NCI-H1417 (cell line): ENCODE data around the gene GALNT12.

Source experiments
- DNase-seq, 3 experiments: peaks; one replicate each; lab custom pipeline; 2025; lab: John Stamatoyannopoulos, UW

The GALNT12 gene

DNA sequence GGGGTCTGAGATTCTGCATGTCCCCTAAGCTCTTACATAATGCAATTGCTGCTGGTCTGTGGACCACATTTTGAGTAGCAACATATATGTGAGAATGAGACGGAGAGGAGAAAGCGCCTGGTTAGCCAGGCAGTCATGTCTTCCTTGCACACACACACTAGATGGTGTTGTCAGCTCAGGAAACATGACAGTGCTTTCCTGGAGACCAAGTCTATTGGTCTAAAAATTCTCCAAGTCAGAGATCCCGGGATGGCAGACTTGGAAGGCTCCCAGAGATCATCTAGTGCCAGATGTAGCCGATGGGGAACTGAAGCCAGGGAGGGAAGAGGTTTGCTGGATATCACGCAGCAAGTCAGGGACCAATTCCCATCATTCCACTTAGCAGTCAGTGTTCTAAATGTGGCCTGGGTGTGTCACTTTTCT, 53.4 kb downstream of the GALNT12 start:
- peak in 1 of 3 experiments; percentile 51 for DNase-seq

DNA sequence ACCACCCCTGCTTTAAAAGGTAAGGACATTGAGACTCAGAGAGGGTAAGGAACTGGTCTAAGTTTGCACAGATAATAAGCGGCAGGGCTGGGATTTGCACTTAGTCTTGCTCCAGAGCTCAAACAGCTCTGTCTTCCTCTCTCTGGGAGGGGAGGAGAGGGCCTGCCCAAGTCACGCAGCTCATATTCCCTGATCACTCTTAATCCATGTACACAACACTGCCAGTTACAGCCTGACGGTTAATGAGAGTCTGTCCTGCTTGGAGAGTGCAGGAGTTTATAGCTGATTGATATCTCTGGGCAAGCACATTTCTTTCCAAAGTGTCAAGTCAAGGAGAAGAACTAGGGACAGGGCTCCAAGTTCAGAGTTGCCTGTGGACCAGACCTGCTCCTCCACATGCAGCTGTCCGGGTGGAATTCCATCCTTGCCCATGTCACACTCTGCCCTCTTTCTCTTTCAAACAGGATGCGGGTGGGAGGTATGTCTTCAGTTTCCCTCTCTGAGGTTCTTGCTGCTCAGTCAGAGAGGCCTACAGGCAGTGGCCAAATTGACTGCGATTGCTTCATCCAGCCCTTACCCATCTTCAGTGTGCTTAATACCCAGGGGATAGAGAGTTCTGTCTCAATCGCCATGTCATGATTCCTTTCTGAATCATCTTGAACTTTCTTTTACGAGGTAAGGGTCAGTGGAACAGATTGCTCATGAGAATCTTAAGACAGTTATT, 54.5 kb downstream of the GALNT12 start:
- DNase-seq: no peak

- no peak for DNase-seq
Observed at GRCh38 chr9:98862936-98863335, 55.5 kb downstream of the GALNT12 start.

GRCh38 chr9:98864281-98865174, 57.1 kb downstream of the GALNT12 start:
- DNase-seq: no peak

- DNase-seq: no peak
Observed at GRCh38 chr9:98865284-98865875, 57.9 kb downstream of the GALNT12 start.

DNA sequence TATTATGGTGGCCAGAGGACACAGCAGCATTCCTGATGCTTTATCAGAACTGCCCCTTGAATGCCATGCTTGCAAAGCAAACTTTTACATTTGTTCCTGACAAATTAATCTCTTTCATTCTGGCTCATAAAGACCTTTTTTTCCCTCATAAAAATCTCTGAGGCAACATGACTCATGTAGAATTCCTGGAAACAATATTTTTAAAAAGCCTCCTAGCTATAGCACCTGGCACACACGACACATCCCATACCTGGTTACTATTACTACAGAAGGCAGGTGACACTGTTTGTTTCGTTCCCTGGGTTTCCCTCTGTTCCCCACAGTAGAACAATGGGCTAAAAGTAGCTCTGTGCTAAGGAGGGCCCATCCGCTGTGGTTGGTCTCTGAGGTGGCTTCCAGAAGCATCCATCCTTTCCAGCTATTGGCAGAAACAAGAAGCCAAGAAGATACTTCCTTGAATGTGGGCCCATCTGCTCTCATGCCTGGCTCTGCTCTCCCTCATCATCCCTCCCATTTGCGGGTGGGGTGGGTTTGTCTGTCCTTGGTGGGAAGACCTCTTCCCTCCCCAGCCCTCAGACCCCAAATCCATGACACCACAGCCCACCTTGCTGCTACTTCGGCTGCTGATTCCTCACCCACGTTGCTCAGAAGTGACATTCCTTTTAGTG, 59.1 kb downstream of the GALNT12 start:
- no peak for DNase-seq

GRCh38 chr9:98867103-98867428, 59.6 kb downstream of the GALNT12 start:
- no peak for DNase-seq

DNA sequence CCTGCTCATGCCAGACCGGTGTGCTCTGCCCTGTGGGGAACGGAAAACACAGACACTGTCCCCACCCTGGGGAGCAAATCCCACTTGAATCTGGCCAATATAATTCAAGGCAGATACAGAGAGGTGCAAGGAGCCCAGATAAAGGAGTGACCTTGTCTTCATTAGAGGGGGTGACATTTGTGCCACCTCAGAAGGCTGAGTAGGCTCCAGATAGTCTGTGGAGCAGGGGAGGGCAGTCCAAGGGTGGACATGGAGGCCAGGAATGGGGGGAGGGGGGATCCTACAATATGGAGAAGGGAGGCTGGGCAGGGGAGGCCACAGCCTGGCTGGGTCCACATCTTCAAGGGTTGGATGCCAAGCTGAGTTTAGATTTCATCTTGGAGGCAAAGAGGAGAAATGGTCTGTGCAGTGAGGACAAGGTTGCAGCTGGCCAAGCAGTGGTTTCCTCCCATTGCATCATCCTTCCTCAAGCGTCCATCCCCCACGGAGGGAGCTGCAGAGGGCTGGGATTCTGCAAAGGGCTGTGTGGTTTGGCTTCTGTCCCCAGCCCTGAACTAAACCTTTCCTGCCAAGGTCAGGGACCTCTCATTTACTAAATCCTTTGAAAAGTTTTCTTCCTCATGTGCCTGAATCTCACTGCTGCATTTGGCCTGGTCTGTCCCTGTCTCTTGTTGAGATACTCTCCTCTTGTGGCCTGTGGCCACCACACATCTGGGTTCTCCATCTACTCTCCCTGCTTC, 60.1 kb downstream of the GALNT12 start:
- DNase-seq: peak in 1 of 3 experiments; percentile 11

GRCh38 chr9:98869078-98869745, 61.7 kb downstream of the GALNT12 start:
- no peak for DNase-seq

DNA sequence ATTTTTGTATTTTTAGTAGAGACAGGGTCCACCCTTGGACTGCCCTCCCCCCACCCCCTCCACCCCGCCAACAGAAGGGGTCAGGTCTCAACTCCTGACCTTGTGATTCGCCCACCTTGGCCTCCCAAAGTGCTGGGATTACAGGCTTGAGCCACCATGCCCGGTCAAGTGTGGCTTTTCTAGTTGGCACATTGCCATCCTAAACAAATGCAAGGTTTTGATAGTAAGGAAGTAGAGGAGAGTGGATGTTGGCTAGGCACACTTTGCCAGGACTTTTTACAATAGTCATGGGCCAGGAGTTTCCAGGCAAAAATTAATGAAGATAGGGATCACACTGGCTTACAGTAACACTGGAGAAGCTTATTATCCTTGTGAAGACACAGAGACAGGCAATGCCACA, 62.4 kb downstream of the GALNT12 start:
- no peak for DNase-seq

DNA sequence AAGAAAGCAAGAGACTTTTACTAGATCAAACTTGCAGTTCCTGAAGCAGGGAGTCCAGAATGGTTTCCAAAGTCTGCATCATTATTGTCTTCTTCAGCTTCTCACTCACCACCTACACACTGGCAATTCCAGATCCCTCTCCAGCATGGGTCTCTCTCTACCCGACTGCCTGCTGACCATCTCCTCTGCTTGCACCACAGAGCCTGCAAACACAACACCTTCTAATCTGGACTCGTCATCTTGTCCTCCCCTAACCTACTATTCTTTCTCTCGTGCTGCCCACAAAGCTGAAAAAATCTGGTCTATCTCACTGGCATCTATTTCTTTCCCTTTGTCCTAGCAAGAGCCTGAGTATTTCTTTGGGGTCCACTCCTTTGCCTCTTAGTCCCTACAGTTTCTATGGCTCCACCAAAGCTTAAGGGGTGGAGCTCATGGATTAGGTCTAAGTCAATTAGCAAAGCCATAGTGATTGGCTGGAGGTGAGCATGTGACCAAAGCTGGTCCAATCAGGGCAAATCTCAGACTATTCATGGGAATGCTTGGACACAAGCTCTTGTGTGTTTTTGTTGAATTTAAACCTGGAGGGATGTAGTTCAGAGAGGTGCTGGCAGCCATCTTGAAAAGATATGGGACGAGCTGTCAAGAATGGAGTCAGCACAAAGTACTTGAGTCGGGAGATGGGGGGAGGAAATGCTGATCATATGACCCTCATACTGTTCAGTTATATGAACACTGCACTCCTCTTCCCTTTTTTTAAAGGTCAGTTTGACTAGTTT, 63.5 kb downstream of the GALNT12 start:
- DNase-seq: no peak

- no peak for DNase-seq
Observed at GRCh38 chr9:98871558-98872065, 64.1 kb downstream of the GALNT12 start.

DNA sequence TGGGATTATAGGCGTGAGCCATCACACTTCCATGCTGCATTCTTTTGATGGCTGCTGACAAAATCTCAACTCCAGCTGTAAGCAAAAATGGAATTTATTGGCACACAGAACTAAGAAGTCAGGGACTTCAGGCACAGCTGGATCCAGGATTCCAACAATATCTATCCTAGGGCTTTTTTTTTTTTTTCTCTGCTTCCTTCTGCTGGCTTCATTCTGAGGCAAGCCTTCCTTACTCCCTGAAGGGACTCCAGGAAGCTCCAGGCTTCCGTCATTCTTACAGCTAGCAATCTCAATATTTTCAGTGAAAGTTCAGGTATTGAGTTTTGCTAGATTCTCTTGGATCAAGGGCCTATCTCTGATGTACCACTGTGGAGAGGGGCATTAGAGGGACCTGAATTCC, 66.1 kb downstream of the GALNT12 start:
- no peak for DNase-seq

DNA sequence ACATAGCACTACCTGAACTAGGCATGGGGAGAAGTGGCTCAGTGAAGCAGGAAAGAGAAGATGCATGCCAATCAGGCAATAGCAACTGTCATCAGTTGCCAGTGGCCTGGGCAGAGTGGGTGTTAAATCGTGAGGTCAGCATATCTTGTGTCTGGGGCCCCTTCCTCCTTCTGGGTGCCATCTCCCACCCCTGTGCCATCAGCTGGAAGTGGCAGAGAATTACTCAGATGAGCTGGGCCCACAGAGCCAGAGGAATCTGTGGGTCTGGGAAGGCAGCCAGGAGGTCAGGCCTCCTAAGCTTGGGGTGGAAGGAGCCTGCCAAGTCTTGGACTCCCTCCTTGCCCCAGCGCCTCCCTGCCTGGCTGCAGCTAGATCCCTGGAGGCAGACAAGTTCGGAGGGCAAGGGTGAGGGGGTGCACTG, 66.5 kb downstream of the GALNT12 start:
- no peak for DNase-seq

DNA sequence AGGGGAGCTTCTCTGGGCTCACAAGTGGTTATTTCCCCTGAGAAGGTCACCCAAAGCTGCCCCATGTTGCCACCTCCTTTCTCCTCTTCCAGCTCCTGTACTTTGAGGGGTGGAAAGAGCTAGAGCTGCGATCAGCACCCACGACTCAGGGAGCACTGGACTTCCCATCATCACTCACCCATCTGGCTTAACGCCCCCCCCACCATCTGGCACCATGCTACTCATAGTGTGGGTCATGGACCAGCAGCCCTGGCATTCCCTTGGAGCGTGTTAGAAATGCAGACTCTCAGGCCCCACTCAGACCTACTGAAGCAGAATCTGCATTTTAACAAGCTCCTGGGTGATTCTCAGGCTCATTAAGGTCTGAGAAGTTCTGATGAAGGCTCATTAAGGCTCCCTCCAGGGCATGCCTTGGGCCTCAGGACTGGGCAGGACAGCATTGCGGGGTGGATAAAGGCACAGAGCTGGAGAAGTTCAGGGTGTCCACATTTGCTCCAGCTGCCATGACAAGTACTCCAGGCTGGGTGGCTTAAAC, 67.3 kb downstream of the GALNT12 start:
- no peak for DNase-seq

GRCh38 chr9:98875536-98875935, 68.1 kb downstream of the GALNT12 start:
- DNase-seq: no peak

DNA sequence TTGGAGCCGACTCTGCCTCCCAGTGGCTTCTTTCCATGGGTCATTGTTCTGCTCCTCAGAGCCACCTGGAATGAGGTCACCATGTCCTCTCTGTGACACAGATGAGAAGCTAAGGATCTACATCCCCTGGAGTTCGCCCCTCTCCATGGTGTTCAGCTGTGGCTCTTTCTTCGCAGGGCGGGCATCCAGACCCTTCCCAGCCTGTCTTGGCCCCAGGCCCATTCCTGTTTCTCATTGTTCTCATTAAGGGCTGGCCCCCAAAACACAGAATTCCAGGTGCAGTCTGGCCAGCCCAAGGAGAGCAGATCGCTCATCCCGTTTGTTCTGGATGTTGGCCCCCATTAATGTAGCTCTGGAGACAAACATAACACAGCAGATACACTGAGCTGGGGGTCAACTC, 69.8 kb downstream of the GALNT12 start:
- DNase-seq: no peak

- no peak for DNase-seq
Observed at GRCh38 chr9:98879094-98879962, 71.9 kb downstream of the GALNT12 start.

- no peak for DNase-seq
Observed at GRCh38 chr9:98879963-98880310, 72.5 kb downstream of the GALNT12 start.
